CD4-positive, alpha-beta T cell treated with Interleukin-6 at 100 ng/mL for 8 hours (primary cell): ENCODE data around the gene CABP2.
"Not testable (repeated sequence)": the region's sequence is repeated elsewhere in the genome, so short reads cannot be mapped to it uniquely, and the experiment has no call there.

Experiments
- DNase-seq: peaks from one replicate; pipeline ENCODE4 v3.0.0-alpha.2; 2020; ENCODE audit warnings: mixed read lengths, low spot score

The CABP2 gene

GRCh38 chr11:67476692-67477091 lies 46.6 kb downstream of the CABP2 start:
- not testable (repeated sequence) for DNase-seq

GRCh38 chr11:67472882-67473281 lies 50.4 kb downstream of the CABP2 start:
- no peak for DNase-seq

GRCh38 chr11:67470337-67471002 lies 52.8 kb downstream of the CABP2 start:
- DNase-seq = no peak

GRCh38 chr11:67469508-67469811 lies 53.8 kb downstream of the CABP2 start:
- DNase-seq = no peak
